A673 (cell line): ENCODE measurements around the gene PFKL. TPM values are rescaled to one million over a fixed set of nuclear protein-coding genes. Genes with fewer than 3 reads are reported as not detected.

Experiments used
- BruUV-seq: library from RNA; stranded (reverse); fragments of 400-500 nt; replicated peaks from 2 replicates; lab custom pipeline; 2021; lab: Mats Ljungman, UMichigan
- CTCF ChIA-PET: fragments of 300-600 bp; sonication (Branson Sonifier 250); formaldehyde crosslinking; loops from one replicate; lab custom pipeline; 2022; ENCODE audit warnings: antibody characterized with exemption; lab: Charles Lee
- POLR2A ChIA-PET: fragments of 300-600 bp; sonication (Branson Sonifier 250); formaldehyde crosslinking; loops from one replicate; lab custom pipeline; 2022; ENCODE audit warnings: antibody characterized with exemption; ENCODE audit not compliant: low non-redundant PET; lab: Charles Lee
- DNase-seq: peaks from one replicate; pipeline ENCODE4 v3.0.0-alpha.2; 2015; ENCODE audit warnings: low spot score
- H3K27ac ChIP-seq: fragments of 200-600 bp; sonication (generic); 2 replicates; pipeline ENCODE4 v1.5.1; 2016; ENCODE audit warnings: mixed run types, low read depth, mild to moderate bottlenecking, mixed read lengths, antibody characterized with exemption, low read length; ENCODE audit not compliant: poor library complexity, severe bottlenecking
- H3K27me3 ChIP-seq: fragments of 200-600 bp; sonication (generic); replicated peaks from 2 replicates; pipeline ENCODE4 v1.6.1; 2017; ENCODE audit warnings: mixed run types, low read depth, mild to moderate bottlenecking, mixed read lengths, antibody characterized with exemption, low read length; ENCODE audit not compliant: insufficient read depth, poor library complexity
- H3K36me3 ChIP-seq: fragments of 200-600 bp; sonication (generic); 2 replicates; pipeline ENCODE4 v1.6.1; 2016; ENCODE audit warnings: mixed run types, mild to moderate bottlenecking, mixed read lengths, antibody characterized with exemption, low read length; ENCODE audit not compliant: insufficient read depth, poor library complexity, severe bottlenecking
- H3K4me1 ChIP-seq: fragments of 200-600 bp; sonication (generic); 2 replicates; pipeline ENCODE4 v1.6.1; 2017; ENCODE audit warnings: mixed run types, mild to moderate bottlenecking, mixed read lengths, antibody characterized with exemption, low read length; ENCODE audit not compliant: insufficient read depth, poor library complexity, severe bottlenecking
- H3K4me3 ChIP-seq: fragments of 200-600 bp; sonication (generic); 2 replicates; pipeline ENCODE4 v1.5.1; 2016; ENCODE audit warnings: low read depth, mixed run types, mild to moderate bottlenecking, mixed read lengths, low read length; ENCODE audit not compliant: poor library complexity, severe bottlenecking
- H3K9me3 ChIP-seq: fragments of 200-600 bp; sonication (generic); 2 replicates; pipeline ENCODE4 v1.6.1; 2016; ENCODE audit warnings: mixed run types, low read depth, mild to moderate bottlenecking, mixed read lengths, antibody characterized with exemption, low read length; ENCODE audit not compliant: poor library complexity, severe bottlenecking
- EZH2 ChIP-seq: fragments of 200-600 bp; sonication (generic); IDR thresholded peaks from 2 replicates; pipeline ENCODE4 v1.6.1; 2017; ENCODE audit warnings: borderline replicate concordance, low read depth, mild to moderate bottlenecking, mixed read lengths, antibody characterized with exemption, low read length; ENCODE audit not compliant: poor library complexity, severe bottlenecking
- intact Hi-C: fragments of 100-400 bp; cut with micrococcal nuclease; formaldehyde crosslinking; loops from one replicate; pipeline ENCODE4 v1.10.0; 2022; ENCODE audit not compliant: unreplicated experiment
- total RNA-seq: library from RNA; stranded (reverse); gene quantifications from 2 replicates; pipeline ENCODE4 v1.2.3, GENCODE V29; 2021
- TF ChIP-seq, protein P1 (sequence below): fragments of 300-800, 200-600 bp; sonication (generic); conservative IDR thresholded peaks from 2 replicates; pipeline ENCODE4 v1.5.1; 2017; ENCODE audit warnings: low read depth, mild to moderate bottlenecking, antibody characterized with exemption, low read length, moderate library complexity, mixed read lengths

The PFKL gene
- total RNA-seq, 1 experiment from 2014 or later = 112 TPM

DNA sequence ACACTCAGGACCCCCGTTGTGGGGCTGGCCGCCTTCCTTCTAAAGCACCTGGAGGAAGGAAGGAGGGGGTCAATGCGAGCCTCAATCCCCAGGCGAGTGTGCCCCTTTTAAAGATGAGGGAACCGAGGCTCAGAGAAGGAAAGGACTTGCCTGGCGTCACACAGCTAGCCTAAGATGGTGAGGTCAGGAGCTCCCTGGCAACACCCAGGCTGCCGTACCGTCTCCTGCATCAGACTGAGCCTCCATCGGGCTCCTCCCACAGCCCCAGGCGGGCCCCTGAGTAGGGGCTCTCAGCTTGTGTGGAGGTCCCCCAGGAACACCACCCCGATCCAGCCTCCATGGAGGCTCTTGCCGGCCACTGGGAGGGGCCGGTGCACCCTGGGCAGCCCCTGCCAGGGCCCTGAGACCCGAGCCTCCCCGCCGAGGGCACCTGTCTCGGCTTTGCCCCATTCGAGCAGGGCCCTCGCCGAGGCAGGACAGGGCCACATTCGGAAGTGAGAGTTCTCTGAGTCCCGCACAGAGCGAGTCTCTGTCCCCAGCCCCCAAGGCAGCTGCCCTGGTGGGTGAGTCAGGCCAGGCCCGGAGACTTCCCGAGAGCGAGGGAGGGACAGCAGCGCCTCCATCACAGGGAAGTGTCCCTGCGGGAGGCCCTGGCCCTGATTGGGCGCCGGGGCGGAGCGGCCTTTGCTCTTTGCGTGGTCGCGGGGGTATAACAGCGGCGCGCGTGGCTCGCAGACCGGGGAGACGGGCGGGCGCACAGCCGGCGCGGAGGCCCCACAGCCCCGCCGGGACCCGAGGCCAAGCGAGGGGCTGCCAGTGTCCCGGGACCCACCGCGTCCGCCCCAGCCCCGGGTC, 14.5 kb upstream of the PFKL start, which contains the start of gene AIRE:
Gene AIRE (plus strand): TSS at position 739 of the 855 bp plus-strand sequence. CDS start 131 bp downstream, outside the sequence.
- DNase-seq = no peak
- no peaks in the 10 kb centered on the region for H3K36me3 ChIP-seq
- ChIA-PET POLR2A (no interaction called here), CTCF (no interaction called here)
- H3K9me3 ChIP-seq = no peaks in the 10 kb centered on the region
- no peak within 1 kb of the TSS for H3K4me3 ChIP-seq
- intact Hi-C loops = no loop called here
- TF ChIP-seq EZH2 = no peak
- TF ChIP-seq, protein P1, sequence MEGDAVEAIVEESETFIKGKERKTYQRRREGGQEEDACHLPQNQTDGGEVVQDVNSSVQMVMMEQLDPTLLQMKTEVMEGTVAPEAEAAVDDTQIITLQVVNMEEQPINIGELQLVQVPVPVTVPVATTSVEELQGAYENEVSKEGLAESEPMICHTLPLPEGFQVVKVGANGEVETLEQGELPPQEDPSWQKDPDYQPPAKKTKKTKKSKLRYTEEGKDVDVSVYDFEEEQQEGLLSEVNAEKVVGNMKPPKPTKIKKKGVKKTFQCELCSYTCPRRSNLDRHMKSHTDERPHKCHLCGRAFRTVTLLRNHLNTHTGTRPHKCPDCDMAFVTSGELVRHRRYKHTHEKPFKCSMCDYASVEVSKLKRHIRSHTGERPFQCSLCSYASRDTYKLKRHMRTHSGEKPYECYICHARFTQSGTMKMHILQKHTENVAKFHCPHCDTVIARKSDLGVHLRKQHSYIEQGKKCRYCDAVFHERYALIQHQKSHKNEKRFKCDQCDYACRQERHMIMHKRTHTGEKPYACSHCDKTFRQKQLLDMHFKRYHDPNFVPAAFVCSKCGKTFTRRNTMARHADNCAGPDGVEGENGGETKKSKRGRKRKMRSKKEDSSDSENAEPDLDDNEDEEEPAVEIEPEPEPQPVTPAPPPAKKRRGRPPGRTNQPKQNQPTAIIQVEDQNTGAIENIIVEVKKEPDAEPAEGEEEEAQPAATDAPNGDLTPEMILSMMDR = no peak
- no TSS peak for BruUV-seq
- peaks cover 17% of the 10 kb centered on the region for H3K27me3 ChIP-seq
- no peak within 1 kb of the TSS for H3K27ac ChIP-seq
- no peaks in the 10 kb centered on the region for H3K4me1 ChIP-seq

DNA sequence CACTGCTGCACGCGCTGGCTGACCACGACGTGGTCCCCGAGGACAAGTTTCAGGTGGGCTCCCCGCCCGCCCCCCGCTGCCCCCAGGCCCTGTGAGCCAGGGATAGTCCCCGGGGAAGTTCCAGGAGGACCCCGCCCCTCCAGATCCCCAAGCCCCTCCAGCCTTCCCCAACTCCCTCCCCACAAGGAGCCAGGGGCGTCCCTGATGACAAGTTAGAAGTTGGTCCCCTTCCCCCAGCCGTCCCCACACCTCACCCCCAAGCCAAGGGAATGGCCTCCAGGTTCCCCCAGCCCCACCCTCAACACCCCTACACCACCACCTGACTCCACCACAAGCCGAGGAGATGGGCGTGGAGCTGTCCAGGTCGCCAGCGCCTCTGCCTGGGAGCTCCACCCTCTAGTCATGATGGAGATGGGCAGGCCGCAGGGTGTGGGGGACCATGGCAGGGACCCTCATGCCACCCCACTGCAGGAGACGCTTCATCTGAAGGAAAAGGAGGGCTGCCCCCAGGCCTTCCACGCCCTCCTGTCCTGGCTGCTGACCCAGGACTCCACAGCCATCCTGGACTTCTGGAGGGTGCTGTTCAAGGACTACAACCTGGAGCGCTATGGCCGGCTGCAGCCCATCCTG, 13.7 kb upstream of the PFKL start:
- H3K36me3 ChIP-seq = no peaks in the 10 kb centered on the region
- no peak overlapping the region for H3K4me3 ChIP-seq
- no peaks in the 10 kb centered on the region for H3K4me1 ChIP-seq
- BruUV-seq = no TSS peak
- POLR2A ChIA-PET = no interaction called here
- DNase-seq = no peak
- CTCF ChIA-PET = no interaction called here
- no peak for TF ChIP-seq EZH2
- TF ChIP-seq, protein P1 = no peak
- intact Hi-C loops = no loop called here
- H3K9me3 ChIP-seq = no peaks in the 10 kb centered on the region
- no peak overlapping the region for H3K27ac ChIP-seq
- peaks cover 17% of the 10 kb centered on the region for H3K27me3 ChIP-seq

DNA sequence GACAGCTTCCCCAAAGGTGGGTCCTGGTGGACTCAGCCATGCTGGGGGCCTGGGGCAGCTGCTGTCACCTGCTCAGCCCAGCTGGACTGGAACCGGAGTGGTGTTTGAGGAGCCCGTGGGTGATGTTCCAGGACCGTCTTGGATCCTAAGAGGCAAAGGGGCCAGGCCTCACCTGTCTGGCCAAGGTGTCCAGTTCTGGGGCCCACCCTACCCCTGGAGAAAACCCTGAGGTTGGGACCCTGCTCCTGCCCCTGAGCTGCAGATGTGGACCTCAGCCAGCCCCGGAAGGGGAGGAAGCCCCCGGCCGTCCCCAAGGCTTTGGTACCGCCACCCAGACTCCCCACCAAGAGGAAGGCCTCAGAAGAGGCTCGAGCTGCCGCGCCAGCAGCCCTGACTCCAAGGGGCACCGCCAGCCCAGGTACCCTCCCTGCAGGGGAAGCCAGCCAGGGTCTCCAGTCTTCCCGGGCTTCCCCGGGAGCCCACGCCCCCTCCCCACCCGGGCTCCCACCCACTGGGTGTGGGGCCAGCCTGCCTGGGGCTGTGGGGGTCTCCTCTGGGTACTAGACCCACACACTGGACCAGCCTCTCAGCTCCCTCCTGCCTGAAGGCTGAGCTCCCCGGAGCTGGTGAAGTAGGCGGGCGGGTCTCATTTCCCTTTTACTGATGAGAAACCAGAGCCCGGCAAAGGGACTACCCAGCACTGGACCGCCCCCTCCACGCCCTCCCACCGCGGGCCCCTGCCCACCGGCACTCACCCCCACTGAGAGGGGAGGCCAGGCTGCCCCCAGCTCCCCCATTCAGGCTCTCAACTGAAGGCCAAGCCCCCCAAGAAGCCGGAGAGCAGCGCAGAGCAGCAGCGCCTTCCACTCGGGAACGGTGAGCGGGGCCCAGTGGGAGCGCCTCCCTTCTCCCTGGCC, 12.9 kb upstream of the PFKL start:
- TF ChIP-seq, protein P1 = no peak
- no peak for TF ChIP-seq EZH2
- Histone ChIP-seq H3K27me3 (peaks cover 17% of the 10 kb centered on the region), H3K4me1 (no peaks in the 10 kb centered on the region), H3K4me3 (no peak overlapping the region), H3K27ac (no peak overlapping the region), H3K9me3 (no peaks in the 10 kb centered on the region), H3K36me3 (no peaks in the 10 kb centered on the region)
- CTCF ChIA-PET = no interaction called here
- intact Hi-C loops = no loop called here
- DNase-seq = no peak
- POLR2A ChIA-PET = no interaction called here
- BruUV-seq = no TSS peak
